GM19240 (cell line): Measurements from ENCODE around the gene NANOG.
A peak's percentile ranks its signal among the peaks of the same experiment; 100 is the strongest.
"Not testable (repeated sequence)": the region's sequence is repeated elsewhere in the genome, so short reads cannot be mapped to it uniquely, and the experiment has no call there.

Experiments
- DNase-seq: peaks from one replicate; pipeline ENCODE4 v3.0.0; 2011; ENCODE audit warnings: low spot score; ENCODE audit not compliant: insufficient read length

Gene NANOG

GRCh38 chr12:7801460-7801859, 12.3 kb downstream of the NANOG start:
- no peak for DNase-seq

DNA sequence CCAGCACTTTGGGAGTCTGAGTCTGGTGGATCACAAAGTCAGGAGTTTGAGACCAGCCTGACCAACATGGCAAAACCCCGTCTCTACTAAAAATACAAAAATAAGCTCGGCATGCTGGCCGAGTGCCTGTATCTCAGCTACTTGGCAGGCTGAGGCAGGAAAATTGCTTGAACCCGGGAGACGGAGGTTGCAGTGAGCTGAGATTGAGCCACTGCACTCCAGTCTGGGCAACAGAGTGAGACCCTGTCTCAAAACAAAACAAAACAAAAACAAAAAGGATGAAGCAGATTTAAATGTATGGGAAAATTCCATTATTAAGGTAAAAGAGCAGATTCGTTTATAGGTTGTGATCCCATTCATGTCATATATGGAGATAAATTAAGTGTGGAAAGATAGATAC, 17.1 kb downstream of the NANOG start:
- DNase-seq, result not testable (repeated sequence)

DNA sequence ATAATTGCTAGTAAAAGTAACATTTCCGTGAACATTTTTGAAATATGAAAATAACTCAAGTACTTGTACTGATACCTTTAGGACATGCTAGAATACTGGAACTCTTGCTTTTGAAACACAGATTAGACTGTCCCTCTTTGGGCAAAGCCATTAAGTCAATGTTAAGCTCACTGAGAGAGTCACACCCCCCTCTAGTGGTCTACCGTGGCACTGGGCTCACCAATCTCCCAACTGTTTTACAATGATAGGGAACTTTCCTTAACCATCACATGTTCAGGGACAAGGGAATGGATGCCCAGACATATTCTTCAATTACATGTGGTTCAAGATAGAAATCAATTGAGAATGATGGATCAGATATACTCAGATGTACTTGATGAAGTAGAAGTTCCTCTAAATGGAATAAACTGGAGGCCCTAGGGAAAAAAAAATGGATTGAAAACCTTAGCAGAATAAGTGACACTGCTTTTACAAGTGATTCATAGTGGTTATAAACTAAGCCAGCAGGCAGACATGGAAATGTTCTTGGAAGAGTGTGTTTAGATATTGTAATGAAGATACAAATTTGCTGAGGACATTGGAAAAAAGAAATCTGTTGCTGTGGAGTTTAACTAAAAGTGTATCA, 17.8 kb downstream of the NANOG start:
- peak; percentile 35 for DNase-seq

GRCh38 chr12:7825754-7826153, 36.6 kb downstream of the NANOG start:
- DNase-seq, result not testable (repeated sequence)

- DNase-seq, result not testable (repeated sequence)
Measured at GRCh38 chr12:7829737-7830136, 40.5 kb downstream of the NANOG start.

GRCh38 chr12:7832059-7832696, 43.0 kb downstream of the NANOG start:
- DNase-seq, result peak; percentile 40

DNA sequence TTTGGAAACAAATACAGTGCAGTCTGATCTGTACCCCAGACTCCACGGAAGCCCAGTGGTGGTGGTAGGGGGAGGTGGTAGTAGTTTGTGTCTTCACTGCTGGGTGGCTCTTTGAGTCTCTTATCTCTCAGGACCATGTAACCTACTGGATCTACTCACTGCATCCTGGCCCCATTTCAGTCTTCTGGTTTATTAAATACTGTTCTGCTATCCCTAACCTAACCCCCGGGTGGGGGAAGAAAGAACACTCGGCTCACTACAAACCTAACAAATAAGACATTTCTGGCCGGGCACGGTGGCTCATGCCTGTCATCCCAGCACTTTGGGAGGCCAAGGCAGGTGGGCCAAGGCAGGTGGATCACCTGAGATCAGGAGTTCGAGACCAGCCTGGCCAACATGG, 44.0 kb downstream of the NANOG start:
- not testable (repeated sequence) for DNase-seq

- no peak for DNase-seq
Measured at GRCh38 chr12:7833831-7834230, 44.6 kb downstream of the NANOG start.

DNA sequence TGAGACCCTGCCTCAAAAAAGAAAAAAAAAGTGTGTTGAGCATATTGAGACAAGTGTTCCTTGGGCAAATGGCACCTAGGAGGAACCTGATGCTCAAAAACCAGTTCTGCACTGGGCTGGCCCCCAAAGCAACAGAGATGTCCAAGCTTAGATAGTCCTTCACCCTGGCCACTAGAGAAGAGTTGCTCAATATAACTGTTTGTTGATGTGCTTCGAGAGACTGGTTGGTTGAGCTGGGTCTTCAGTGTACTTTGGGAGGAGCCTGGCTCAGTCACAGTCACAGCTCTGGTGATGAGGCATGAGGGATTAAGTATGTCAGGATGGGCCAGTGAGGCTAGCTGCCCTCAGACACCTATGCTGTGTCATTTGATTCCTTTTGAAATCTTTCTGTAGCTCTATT, 45.5 kb downstream of the NANOG start:
- DNase-seq, result no peak

DNA sequence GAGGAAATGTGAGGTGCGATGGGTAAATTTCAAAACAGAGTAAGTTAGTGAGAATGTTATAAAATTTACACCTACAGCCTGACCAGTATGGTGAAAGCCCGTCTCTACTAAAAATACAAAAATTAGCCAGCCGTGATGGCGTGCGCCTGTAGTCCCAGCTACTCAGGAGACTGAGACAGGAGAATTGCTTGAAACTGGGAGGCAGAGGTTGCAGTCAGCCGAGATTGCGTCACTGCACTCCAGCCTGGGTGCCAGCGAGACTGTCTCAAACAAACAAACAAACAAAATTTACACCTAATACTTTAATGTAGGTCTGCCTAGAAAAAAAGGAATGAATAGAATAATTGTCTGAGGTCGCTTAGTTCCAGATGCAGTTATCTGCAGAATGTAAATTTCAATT, 45.9 kb downstream of the NANOG start:
- DNase-seq, result no peak

GRCh38 chr12:7835766-7836165, 46.6 kb downstream of the NANOG start:
- no peak for DNase-seq

DNA sequence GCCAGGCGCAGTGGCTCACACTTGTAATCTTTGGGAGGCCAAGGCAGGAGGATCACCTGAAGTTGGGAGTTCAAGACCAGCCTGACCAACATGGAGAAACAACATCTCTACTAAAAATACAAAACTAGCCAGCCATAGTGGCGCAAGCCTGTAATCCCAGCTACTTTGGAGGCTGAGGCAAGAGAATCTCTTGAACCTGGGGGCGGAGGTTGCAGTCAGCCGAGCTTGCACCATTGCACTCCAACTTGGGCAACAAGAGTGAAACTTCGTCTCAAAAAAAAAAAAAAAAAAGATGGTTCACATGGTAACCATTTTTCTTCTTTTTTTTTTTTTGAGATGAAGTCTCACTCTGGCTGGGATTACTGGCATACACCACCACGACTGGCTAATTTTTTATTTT, 48.2 kb downstream of the NANOG start:
- DNase-seq, result no peak

- DNase-seq, result not testable (repeated sequence)
Measured at GRCh38 chr12:7839226-7839625, 50.0 kb downstream of the NANOG start.

- not testable (repeated sequence) for DNase-seq
Measured at GRCh38 chr12:7839848-7840247, 50.6 kb downstream of the NANOG start.

DNA sequence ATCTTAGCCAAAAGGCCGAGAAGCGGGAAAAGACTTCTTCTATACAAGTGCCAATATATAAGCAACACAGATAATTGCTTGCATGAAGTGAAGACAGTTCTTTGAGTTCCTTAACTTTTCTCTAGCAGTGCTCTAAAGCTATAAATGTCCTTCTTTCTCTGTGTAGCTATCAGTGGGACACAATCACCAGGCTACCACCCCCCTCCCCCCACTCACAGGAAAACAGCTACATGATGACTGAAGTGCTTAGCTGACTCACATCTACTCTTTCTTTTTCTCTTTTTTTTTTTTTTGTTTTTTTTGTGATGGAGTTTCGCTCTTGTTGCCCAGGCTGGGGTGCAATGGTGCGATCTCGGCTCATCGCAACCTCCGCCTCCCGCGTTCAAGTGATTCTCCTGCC, 53.2 kb downstream of the NANOG start:
- DNase-seq, result not testable (repeated sequence)

- DNase-seq, result not testable (repeated sequence)
Measured at GRCh38 chr12:7843149-7843548, 53.9 kb downstream of the NANOG start.

DNA sequence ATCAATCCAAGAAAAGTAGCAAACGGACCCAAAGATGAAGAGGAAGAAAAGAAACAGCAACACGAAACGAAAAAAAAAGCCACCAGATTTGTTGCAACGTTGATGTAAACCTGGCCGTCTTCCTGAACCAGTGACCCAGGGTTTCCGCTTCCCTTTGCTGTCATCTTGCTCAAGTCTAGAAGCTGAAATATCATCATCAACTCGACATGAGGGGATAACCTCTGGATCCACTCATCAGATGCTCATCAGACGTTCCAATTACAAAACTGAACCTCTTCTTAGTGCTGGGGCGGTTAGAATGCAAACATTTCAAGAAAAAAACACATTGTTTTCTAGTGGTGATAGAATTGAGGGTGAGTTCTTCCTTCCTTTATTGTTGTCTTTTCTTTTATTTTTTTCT, 54.4 kb downstream of the NANOG start:
- not testable (repeated sequence) for DNase-seq

DNA sequence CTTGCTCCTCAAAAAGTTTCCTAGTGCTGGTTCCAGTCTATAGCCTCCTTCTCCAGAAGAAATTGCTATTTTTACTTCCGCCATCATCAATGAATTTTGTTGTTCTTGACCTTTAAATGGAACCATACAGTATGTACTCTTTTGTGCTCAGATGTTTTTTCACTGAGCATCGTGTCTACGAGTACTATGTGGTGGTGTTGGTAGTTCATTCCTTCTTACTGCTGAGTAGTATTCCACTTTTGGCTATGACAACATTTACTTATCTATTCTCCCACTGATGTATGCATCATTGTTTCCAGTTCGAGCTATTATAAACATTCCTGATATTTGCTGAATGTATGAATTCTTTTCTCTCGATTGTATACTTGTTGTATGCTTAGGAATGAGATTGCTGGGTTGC, 54.9 kb downstream of the NANOG start:
- no peak for DNase-seq

- DNase-seq, result not testable (repeated sequence)
Measured at GRCh38 chr12:7847226-7848097, 58.3 kb downstream of the NANOG start.

GRCh38 chr12:7848098-7848422, 58.9 kb downstream of the NANOG start:
- DNase-seq, result not testable (repeated sequence)
